NOMO-1 treated with dmso at 0.1 percent for 144 hours (cell line): ENCODE results near the gene SYNDIG1.

Source experiments
- DNase-seq: peaks from one replicate; lab custom pipeline; 2025; ENCODE audit not compliant: unreplicated experiment; lab: John Stamatoyannopoulos, UW

Gene SYNDIG1

GRCh38 chr20:24672181-24672880 is 202.9 kb downstream of the SYNDIG1 start:
- DNase-seq: no peak

- no peak for DNase-seq
These were observed 203.7 kb downstream of the SYNDIG1 start for GRCh38 chr20:24672886-24673677.

GRCh38 chr20:24673678-24674570 is 204.5 kb downstream of the SYNDIG1 start:
- no peak for DNase-seq

- no peak for DNase-seq
These were observed 205.6 kb downstream of the SYNDIG1 start for GRCh38 chr20:24674921-24675605.

GRCh38 chr20:24675651-24676352 is 206.4 kb downstream of the SYNDIG1 start:
- DNase-seq: no peak

GRCh38 chr20:24676353-24676977 is 207.0 kb downstream of the SYNDIG1 start:
- DNase-seq: no peak

GRCh38 chr20:24676978-24677370 is 207.5 kb downstream of the SYNDIG1 start:
- no peak for DNase-seq

GRCh38 chr20:24677626-24678315 is 208.3 kb downstream of the SYNDIG1 start:
- DNase-seq: no peak

- DNase-seq: no peak
These were observed 209.1 kb downstream of the SYNDIG1 start for GRCh38 chr20:24678351-24679106.

GRCh38 chr20:24679448-24680047 is 210.1 kb downstream of the SYNDIG1 start:
- no peak for DNase-seq

- DNase-seq: no peak
These were observed 212.4 kb downstream of the SYNDIG1 start for GRCh38 chr20:24681634-24682495.

- DNase-seq: no peak
These were observed 213.1 kb downstream of the SYNDIG1 start for GRCh38 chr20:24682496-24682985.

- DNase-seq: no peak
These were observed 214.2 kb downstream of the SYNDIG1 start for GRCh38 chr20:24683676-24684075.

GRCh38 chr20:24684421-24684871 is 215.0 kb downstream of the SYNDIG1 start:
- no peak for DNase-seq

- no peak for DNase-seq
These were observed 215.7 kb downstream of the SYNDIG1 start for GRCh38 chr20:24684956-24685691.

- no peak for DNase-seq
These were observed 216.3 kb downstream of the SYNDIG1 start for GRCh38 chr20:24685736-24686135.
